Forelimb muscle (tissue), 1 donor: Measurements from ENCODE around the gene PACRG. TPM values are rescaled to one million over a fixed set of nuclear protein-coding genes. Genes with fewer than 3 reads are reported as not detected.

Experiments
- DNase-seq: peaks from one replicate; pipeline ENCODE4 v3.0.0-alpha.2; 2013; ENCODE audit warnings: low read depth
- polyA plus RNA-seq: library from polyadenylated mRNA; unstranded; fragments of 120-200 nt; gene quantifications from one replicate; pipeline ENCODE4 v1.2.1, GENCODE V29; 2013; ENCODE audit not compliant: insufficient read length

The PACRG gene
- polyA plus RNA-seq, 1 donor: 2.1 TPM

DNA sequence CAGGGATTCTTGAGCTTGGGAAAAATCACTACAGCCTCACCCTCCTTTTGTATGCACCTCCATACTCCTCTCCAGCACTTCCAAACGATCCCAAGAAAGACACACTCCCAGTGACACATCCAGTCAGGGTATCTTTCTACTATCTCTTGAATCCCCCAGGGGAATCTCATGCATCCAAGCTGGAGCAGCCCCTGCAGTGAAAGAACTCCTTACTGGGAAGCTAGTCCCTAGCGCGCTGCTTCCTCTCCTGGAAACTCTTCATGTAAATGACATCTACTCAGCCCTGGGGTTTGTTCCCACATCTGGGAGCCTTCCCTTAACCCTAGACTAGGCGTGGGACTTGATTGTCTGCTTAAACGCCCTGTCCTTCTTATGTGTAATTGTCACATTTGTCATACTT is 357.7 kb downstream of the PACRG start:
- DNase-seq: no peak

DNA sequence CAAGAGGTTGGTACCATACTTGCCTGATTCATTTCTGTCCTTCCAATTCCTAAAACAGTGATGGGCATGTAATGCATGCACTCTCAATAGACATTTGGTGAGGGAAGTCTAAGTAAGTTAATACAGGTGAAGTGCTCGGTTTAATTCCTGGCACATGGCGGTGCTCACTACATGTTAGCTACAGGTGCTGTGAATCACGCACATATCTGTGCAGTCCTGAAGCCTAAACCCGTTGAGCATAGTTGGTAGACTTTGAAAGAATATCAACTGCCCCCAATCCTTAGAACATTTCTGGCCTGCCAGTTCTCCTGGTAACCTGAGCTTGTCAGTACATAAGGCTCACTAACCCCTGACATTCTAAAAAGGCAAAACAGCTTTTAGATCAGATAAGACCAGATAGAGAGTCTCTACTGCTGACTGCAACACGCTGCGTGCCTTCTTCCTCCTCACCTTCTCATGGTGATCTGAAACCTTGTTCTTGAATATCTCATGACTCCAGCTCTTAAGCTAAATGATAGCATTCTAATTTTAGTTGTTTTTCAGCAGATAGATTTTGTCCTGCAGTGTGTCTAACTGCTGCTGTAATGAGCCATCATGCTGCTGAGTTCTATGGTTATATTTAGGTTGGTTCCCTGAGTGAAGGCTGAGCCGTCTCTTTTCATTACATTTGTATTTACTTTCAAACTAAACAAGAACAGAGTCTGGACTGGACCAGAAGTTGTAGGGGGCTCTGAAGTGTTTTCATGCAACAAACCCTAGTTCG is 358.3 kb downstream of the PACRG start:
- no peak for DNase-seq

DNA sequence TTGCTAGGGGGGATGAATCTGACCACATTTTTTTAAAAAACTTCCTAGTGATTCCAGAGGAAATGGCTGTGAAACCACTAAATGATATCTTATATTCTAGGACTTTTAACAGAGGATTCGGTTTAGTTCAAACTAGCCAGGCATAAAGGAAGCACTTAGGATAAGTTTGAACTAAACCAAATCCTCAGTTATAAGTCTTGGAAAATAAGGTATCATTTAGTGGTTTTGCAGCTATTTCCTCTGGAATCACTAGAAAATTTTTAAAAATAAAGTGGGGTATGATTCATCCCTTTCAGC is 358.8 kb downstream of the PACRG start:
- DNase-seq: no peak

DNA sequence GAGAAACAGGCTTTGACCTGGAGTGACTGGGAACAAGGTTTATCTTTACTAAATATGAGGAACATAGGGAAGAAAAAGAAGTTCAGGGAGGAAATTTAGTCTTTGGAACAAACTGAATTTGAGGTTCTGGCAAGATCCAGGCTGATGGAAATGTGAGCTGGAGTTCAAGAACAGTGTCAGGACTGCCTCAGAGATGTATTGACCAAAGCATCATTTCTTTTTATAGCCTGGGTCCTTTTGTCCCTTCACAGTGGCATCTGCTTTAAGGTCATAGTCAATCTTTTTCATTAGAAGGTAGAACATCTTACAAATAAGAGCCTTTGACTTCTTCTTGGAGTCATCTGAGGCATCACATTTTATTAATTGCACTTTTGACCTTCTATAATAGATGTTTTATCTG is 360.2 kb downstream of the PACRG start:
- DNase-seq: no peak

DNA sequence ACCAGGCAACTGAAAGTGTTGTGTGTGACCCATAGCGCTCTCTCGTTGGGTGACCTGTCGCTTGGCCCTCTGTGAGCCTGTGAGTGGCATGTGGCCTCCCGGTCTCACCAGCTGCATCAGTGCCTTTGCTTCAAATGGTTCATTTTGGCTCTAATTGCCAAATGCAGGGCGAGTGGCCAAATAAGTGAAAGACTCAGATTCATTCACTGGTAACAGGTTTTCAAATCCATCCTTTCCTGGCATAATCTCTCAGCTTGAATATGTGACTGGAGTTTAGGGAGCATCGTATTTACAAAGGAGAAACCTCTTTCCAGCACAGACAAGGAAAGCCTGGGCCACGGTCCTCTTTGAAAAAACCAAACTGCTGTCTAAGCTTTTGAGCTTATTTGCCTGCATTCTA is 365.1 kb downstream of the PACRG start:
- DNase-seq: no peak

DNA sequence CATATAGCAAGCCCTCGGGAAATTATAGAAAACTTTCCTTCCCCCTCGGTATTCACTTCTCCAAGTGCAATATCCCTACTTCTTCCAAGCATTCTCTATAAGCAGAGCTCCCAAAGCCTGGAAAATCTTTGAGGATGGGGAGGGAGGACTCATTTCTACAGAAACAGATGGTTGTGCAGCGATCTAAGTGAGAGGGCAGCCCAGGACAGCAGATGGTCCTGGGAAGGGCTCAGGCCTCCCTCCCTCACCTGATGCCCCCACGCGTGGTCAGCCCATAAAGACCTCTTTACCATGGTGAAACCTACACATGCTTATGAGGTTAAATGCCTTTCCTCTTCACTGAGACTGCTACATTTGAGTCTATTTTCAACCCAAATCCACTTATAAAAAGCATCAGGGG is 367.1 kb downstream of the PACRG start:
- DNase-seq: no peak

DNA sequence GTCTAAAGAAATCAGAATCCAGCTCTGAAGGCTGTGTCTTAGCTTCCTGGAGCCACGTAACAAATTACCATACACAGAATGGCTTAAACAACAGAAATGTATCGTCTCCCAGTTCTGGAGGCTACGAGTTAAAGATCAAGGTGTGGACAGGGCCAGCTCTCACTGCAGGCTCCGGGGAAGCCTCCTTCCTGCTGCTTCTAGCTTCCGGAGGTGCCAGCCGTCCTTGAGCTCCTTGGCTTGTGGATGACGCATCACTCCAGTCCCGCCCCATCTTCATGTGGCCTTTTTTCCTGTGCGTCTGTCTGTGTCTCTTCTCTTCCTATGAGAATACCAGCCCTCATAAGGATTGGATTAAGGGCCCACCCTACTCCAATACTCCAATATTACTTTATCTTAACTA is 367.6 kb downstream of the PACRG start:
- no peak for DNase-seq

DNA sequence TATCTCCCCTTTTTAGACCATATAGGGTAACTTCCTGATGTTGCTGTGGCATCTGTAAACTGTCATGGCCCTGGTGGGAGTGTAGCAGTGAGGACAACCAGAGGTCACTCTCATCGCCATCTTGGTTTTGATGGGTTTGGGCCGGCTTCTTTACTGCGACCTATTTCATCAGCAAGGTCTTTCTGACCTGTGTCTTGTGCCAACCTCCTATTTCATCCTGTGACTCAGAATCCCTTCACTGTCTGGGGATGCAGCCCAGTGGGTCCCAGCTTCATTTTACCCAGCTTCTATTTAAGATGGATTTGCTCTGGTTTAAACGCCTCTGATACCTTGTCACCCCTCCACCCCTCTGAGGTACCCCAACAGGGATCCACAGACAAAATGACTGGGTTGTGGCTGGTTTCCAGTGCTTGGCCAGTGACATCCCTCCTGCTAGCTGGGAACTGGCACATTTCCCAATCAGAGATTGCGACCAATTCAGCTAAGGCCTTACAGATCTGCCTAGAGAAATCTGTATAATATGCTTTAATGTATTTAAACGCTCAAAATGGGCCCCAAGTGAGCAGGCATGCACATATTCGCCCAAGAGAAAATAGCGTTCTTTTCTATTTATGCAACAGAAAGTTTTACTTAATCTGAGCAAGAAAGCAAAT is 371.2 kb downstream of the PACRG start:
- no peak for DNase-seq

DNA sequence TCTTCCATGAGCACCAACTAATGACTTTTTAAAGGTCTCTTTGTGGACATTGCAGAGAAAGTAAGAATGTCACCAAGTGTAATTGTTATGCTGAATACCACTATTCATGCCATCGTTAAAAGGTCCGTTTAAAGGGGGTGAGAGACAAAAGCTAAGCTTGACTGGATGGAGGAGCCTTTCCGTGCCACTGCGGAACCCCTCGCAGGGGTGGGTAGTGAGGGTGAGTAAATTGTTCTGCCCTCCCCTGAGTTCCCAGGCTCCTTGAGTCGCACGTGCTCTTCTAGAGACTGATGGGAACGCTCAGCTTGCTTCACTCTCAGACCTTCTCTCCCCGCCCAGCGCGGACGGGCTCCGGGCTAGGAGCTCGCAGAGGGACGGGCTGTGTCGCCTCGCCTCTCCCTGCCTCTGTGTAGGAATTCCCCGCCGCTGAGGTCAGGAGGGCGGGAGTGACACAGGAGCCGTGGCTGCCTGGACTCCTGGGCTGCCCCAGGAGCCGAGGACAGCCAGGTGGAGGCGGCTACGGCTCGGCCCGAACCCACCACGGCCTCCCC is 371.9 kb downstream of the PACRG start:
- no peak for DNase-seq

DNA sequence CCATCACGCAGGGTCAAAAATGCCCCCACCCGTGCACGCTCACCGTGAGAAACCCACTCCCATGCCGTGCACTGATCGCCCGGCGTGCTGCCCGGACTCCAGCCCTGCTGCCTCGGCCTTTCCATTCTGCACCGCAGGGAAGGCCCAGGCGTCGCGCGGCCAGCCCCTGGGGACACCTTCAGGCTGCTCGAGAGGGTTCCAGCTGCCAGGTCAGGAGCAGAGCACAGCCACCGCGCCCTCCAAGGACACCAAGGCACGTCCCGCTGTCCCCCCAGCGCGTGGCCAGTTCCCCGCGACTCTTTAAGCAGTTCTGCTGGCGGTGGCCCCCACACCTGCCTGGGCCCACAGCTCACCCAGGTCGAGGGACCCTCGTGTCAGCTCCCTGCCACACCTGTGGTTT is 372.5 kb downstream of the PACRG start:
- DNase-seq: no peak

DNA sequence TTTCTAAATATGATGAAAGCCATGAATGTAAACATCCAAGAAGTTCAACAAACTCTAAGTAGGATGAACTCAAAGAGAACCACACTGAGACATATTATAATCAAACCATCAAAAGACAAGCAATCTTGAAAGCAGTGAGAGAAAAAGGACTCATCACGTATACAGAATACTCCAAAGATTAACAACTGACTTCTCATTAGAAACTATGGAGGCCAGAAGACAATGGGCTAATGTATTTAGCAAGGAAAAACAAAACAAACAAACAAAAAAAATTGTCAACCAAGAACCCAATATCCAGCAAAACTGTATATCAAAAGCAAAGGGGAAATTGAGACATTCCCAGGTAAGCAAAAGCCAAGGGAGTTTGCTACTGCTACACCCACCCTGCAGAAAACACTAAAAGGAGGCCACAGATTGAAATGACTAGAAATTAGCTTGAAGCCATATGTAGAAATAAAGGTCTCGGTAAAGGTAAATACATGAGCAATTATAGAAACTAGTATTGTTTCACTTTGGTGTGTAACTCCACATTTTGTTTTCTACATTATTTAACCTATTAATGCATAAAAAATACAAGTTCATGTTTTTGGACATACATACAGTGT is 385.7 kb downstream of the PACRG start:
- DNase-seq: no peak

DNA sequence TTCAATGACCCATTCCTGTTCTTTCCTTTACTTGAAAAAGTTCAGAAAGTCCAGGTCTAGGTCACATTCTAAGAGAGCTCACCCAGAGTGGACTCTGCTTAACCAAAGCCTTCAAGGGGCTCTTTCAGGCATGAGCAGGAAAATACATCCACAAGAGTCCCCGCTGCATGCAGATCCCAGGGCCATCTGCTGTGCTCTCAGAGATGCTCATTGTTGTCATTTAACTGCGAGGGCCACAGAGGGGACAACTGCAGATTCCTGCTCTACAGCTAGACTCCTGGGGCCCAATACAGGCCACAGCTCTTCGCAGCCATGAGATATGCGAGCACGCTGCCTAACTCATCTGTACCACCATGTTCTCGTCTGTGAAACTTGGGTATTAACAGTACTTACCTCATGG is 391.2 kb downstream of the PACRG start:
- DNase-seq: no peak

DNA sequence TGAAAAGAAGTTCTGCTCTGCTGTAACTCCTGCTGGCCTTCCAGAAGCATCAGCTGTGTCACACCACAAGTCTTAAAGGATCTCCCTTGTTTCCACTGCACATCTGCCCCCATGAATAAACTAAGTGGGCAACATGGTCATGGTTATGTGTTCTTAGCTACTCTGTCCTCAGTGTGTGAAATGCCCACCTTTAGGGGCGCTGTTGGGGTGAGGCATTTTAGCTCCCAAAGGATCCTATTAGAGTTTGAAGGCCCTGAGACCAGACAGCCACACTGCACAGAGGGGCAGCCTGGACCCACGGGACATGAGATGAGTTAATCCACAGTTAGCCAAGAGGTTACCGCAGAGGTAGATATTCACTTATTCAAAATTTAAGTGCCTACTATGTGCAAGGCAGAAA is 392.4 kb downstream of the PACRG start:
- DNase-seq: no peak

DNA sequence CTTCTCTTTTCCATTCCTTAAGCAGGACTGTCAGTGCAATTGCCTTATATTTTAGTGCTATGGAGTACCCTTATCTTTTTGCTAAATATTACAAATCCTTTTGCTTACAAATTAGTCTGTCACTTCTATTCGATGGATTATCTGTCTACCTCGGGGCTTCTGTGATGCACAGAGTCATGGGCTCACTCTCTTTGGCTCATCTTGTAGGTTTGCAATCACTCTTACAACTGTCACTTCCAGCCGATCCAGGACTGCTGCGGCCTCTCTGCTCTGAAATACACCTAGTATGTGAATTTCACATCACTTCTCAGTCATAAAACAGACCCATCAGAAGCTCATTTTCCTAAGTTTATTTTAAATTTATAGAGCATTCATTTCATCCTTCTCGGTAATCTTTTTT is 393.5 kb downstream of the PACRG start:
- DNase-seq: no peak

DNA sequence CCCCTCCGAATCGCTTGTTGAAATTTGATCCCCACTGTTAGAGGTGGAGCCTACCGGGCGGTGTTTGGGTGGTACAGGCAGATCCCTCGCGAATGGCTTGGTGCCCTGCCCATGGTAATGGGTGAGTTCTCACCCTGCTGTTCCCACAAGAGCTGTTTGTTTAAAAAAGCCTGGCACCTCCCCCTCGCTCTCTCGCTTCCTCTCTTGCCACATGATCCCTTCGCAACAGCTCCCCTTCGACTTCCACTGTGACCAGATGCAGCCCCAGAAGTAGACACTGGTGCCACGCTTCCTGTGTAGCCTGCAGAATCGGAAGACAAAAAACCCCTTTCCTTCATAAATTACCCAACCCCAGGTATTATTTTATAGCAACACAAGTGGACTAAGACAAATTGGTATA is 394.6 kb downstream of the PACRG start:
- no peak for DNase-seq

DNA sequence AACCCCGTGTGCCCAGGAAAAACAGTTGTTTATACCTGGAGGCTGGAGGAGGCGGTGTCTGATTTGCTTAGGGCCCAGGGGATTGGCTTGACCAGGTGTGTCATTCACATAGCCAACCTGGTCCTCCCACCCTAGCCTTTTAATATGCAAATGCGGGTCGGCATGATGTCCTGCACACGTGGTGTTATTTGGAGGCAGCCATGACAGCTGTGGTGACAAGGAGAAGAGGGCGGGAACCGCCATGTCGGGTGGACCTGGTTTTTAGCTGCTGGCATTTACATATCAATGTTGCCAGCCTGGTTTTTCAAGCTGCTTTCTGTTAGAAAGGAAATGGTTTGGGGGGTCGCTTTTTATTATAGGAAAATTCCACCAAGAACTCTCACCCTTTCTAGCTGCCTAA is 395.3 kb downstream of the PACRG start:
- no peak for DNase-seq

DNA sequence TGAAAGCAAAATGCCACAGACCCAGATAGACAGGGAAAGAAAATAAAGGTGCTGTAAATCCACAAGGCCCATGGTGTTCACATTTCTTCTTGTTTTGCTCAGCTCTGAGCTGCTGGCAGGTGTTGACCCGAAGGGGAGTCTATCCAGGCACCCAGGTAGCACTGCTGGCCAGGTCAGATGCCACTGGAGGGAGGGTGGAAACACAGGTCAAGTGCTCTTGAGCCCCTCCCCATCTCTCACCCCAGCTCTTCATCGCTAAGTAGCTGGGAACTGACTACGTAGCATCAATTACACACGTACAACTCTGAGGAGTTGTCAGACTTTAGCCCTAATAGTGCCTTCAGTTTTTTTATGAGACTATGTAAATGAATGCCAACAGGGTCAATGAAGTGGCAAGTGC is 399.0 kb downstream of the PACRG start:
- no peak for DNase-seq

DNA sequence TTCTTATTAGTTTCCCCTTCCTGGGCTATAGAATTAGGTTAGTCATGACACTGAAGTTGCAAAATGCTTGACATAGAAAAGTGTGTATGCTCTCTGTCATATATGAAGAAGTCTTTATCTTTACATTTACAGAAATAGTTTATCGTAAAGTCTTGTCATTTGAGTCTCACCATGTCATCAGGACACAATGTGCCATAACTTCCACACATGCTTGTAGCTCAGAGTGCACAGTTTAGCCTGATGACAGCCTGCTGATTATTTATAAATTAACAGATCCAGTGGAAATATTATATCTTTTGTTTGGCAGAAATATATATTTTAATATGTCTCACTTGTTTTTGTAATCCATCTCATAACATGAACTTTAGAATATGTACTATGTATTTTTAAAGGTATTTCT is 399.8 kb downstream of the PACRG start:
- no peak for DNase-seq

DNA sequence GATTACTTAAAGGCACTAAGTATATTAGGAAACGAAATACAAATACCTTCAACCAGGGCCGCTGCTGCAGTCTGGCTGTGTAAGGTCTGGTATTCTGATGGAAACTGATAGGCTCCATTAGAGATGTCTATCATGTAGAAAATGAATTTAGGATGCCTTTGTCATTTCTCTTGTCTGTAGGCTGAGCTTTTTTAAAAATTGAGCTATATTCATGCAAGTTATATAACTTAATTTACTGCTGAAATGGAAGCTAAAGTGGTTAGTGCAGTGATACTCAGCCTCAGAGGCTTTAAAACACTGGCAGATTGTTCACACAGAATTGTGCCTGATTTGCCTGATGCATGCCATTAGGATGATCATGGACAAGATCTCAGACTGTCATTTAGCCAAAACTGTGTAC is 400.6 kb downstream of the PACRG start:
- DNase-seq: no peak

DNA sequence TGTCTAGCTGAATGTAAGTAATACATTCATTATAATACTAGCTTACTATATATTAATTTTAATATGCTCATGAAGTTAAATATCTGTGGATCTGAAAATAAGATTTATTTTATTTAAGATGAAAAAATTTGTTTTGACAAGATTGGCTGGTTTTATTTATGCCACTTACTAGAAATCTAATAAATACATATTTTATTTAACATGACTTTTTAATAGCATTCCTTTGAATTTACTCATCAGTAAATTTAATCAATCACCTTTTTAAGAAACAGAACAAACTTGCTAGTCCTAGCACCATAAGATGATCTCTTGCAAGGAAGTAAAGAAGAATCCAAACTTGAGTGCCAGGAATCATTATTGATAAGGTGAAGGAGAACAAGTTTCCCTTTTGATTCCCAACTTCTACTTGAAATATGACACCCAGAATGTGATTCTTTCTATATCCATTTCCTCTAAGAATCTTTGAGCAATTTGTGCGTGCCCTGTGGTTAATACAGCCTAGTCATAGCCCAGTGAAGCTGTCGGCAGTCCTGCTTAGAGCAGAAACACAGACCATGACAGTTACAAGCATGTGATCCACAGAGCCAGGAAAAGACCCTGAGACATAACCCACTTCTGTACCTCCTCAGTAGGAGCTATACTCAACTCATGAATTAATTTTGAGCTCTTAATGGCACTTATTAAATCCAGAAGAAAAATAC is 404.4 kb downstream of the PACRG start:
- DNase-seq: no peak

DNA sequence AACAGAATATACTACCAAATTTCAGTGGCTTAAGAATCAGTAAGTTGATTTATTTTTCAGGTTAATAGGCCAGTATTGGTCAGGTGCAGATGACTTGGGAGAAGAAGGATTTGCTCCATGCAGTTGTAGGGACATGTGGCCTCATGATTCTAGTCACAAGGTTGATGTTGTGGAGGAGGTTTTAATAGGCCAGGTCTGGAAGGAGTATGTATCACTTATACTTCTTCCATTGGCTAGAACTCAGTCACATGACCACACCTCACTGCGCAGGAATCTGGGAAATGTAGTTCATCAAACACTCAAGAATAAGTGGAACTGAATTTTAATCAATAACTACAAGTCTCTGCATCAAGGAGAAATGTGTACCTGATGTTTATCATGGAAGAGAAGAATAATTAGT is 405.2 kb downstream of the PACRG start:
- DNase-seq: no peak

DNA sequence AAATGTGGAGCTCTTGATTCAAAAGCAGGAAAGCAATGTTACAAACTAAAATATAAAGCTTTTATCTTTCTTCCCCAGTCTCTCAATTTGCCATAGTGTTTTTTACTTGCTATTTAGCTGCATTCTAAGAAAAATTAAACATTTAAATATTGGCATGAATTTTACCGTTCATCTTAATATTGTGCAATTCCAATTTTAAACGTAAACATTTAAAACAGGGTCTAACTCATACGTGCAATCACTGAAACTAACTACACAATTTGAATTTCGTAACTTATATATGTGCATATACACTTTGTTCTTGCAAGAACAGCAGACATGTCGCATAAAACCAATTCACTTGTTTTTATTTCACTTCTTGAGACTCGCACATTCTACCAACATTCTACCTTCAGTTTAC is 405.9 kb downstream of the PACRG start:
- DNase-seq: no peak
